Uterus (tissue), 4 donors: Measurements from ENCODE around the gene ITPKC. TPM values are rescaled to one million over a fixed set of nuclear protein-coding genes. Genes with fewer than 3 reads are reported as not detected.

ENCODE experiments used
- DNase-seq, 2 donors: peaks; one replicate each; pipeline ENCODE4 v3.0.0-alpha.2; 2019 to 2020
- H3K27ac ChIP-seq, 2 donors: fragments of 200-600 bp; sonication (generic); 1 replicate in 1 of 2; 2 replicates in 1 of 2; pipeline ENCODE4 v1.5.1; 2016 to 2018
- H3K27me3 ChIP-seq, 2 donors: fragments of 200-600 bp; sonication (generic); one replicate each; pipeline ENCODE4 v1.5.1; 2018 to 2019; ENCODE audit warnings: control low read depth in 1 of 2
- H3K36me3 ChIP-seq, 2 donors: fragments of 200-600 bp; sonication (generic); one replicate each; pipeline ENCODE4 v1.5.1; 2019; ENCODE audit warnings: control low read depth in 1 of 2
- H3K4me1 ChIP-seq, 2 donors: fragments of 200-600 bp; sonication (generic); one replicate each; pipeline ENCODE4 v1.5.1; 2018 to 2019; ENCODE audit warnings: control low read depth in 1 of 2
- H3K4me3 ChIP-seq, 2 donors: fragments of 200-600 bp; sonication (generic); 1 replicate in 1 of 2; 2 replicates in 1 of 2; pipeline ENCODE4 v1.5.1; 2018 to 2019; ENCODE audit warnings: mild to moderate bottlenecking in 1 of 2
- H3K9me3 ChIP-seq, 2 donors: fragments of 200-600 bp; sonication (generic); one replicate each; pipeline ENCODE4 v1.5.1; 2019; ENCODE audit warnings: control low read depth in 1 of 2
- CTCF ChIP-seq, 4 experiments: fragments of 200-600 bp in 2 of 4; fragments of 450-650 bp in 2 of 4; sonication (generic) in 2 of 4; IDR thresholded peaks; one replicate each; pipeline ENCODE4 v1.5.1; 2016 to 2019; ENCODE audit warnings: antibody characterized with exemption in 4 of 4, mild to moderate bottlenecking in 2 of 4, moderate library complexity in 1 of 4
- POLR2A ChIP-seq, 2 donors: fragments of 450-650 bp; IDR thresholded peaks; one replicate each; pipeline ENCODE4 v1.6.1; 2016; ENCODE audit warnings: antibody characterized with exemption in 2 of 2, mild to moderate bottlenecking in 1 of 2, moderate library complexity in 1 of 2
- intact Hi-C: fragments of 100-400 bp; cut with DNase I; formaldehyde crosslinking; loops from one replicate; pipeline ENCODE4 v1.15.1; 2023; ENCODE audit warnings: low total_unique reads
- total RNA-seq, 4 donors: library from RNA; depleted of rRNA in 3 of 4; stranded (reverse); fragments of >200 nt in 3 of 4; gene quantifications; one replicate each; pipeline versions ENCODE4 v1.1.0 to v1.2.4, GENCODE V29; 2014 to 2023
- donor health status: DM: yes; HTN: yes; CAD: no.

ITPKC gene
- total RNA-seq, 4 donors from 2014 or later = 14.4 to 41.5 (median 22.8) TPM

- H3K27me3 ChIP-seq = no peaks in the 10 kb centered on the region
- intact Hi-C loops = no loop called here
- DNase-seq = peak in 1 of 2 donors; percentile 53
- H3K4me3 ChIP-seq = peak within 1 kb of the TSS; percentile 48 to 88
- peak within 1 kb of the TSS; percentile 88 to 94 for H3K27ac ChIP-seq
- H3K9me3 ChIP-seq = no peaks in the 10 kb centered on the region
- no peaks in the 10 kb centered on the region for H3K36me3 ChIP-seq
- TF ChIP-seq POLR2A (IDR thresholded peaks at IDR 0.05) = peak; percentile 46 to 84
- TF ChIP-seq CTCF (IDR thresholded peaks at IDR 0.05) = no peak
- peaks cover 0 to 8% of the 10 kb centered on the region in 2 donors for H3K4me1 ChIP-seq
These were observed 26.7 kb upstream of the ITPKC start, which contains the start of gene NUMBL for GRCh38 chr19:40690050-40690692. Gene NUMBL (minus strand): TSS chr19:40690651. CDS start chr19:40690483, 168 bp downstream.

- TF ChIP-seq CTCF (IDR thresholded peaks at IDR 0.05) (no peak), POLR2A (IDR thresholded peaks at IDR 0.05) (no peak)
- peak overlapping the region; percentile 88 to 94 for H3K27ac ChIP-seq
- H3K4me1 ChIP-seq = peaks cover 0 to 8% of the 10 kb centered on the region in 2 donors
- H3K9me3 ChIP-seq = no peaks in the 10 kb centered on the region
- peak; percentile 94 to 97 for DNase-seq
- no peaks in the 10 kb centered on the region for H3K27me3 ChIP-seq
- H3K4me3 ChIP-seq = peak overlapping the region; percentile 48 to 88
- no peaks in the 10 kb centered on the region for H3K36me3 ChIP-seq
- intact Hi-C loops = no loop called here
These were observed 26.1 kb upstream of the ITPKC start for GRCh38 chr19:40690693-40691420.

GRCh38 chr19:40691421-40692211 is 25.3 kb upstream of the ITPKC start:
- peak overlapping the region in 1 of 2 donors; percentile 88 for H3K4me3 ChIP-seq
- intact Hi-C loops = no loop called here
- no peaks in the 10 kb centered on the region for H3K36me3 ChIP-seq

GRCh38 chr19:40692212-40692551 is 24.7 kb upstream of the ITPKC start:
- DNase-seq = no peak
- no peaks in the 10 kb centered on the region for H3K36me3 ChIP-seq
- peaks cover 0 to 8% of the 10 kb centered on the region in 2 donors for H3K4me1 ChIP-seq
- no peak overlapping the region for H3K4me3 ChIP-seq
- intact Hi-C loops = no loop called here
- no peak for TF ChIP-seq POLR2A (IDR thresholded peaks at IDR 0.05)
- TF ChIP-seq CTCF (IDR thresholded peaks at IDR 0.05) = no peak
- no peaks in the 10 kb centered on the region for H3K9me3 ChIP-seq
- H3K27me3 ChIP-seq = no peaks in the 10 kb centered on the region
- peak overlapping the region; percentile 88 to 94 for H3K27ac ChIP-seq

More at GRCh38 chr19:40691421-40692211, 25.3 kb upstream of the ITPKC start:
- DNase-seq = peak; percentile 46 to 47
- Histone ChIP-seq H3K4me1 (peaks cover 0 to 8% of the 10 kb centered on the region in 2 donors), H3K27me3 (no peaks in the 10 kb centered on the region), H3K27ac (peak overlapping the region; percentile 88 to 94), H3K9me3 (no peaks in the 10 kb centered on the region)
- TF ChIP-seq POLR2A (IDR thresholded peaks at IDR 0.05) (no peak), CTCF (IDR thresholded peaks at IDR 0.05) (no peak)
